H9 (cell line): ENCODE results near the gene TMA7B. TPM values are rescaled to one million over a fixed set of nuclear protein-coding genes. Genes with fewer than 3 reads are reported as not detected.

ENCODE experiments used
- DNase-seq: peaks from one replicate; pipeline ENCODE4 v3.0.0-alpha.2; 2017
- H2AFZ ChIP-seq: one replicate; pipeline ENCODE4 v1.6.1; 2013; ENCODE audit warnings: mild to moderate bottlenecking, low read length, control low read depth, moderate library complexity
- H2AK5ac ChIP-seq: 2 replicates; pipeline ENCODE4 v1.6.1; 2013; ENCODE audit warnings: low read length, control low read depth, mixed read lengths; ENCODE audit not compliant: insufficient read length
- H2BK120ac ChIP-seq: one replicate; pipeline ENCODE4 v1.6.1; 2013; ENCODE audit warnings: low read depth, mild to moderate bottlenecking, low read length, control low read depth, inconsistent platforms; ENCODE audit not compliant: poor library complexity, severe bottlenecking
- H2BK12ac ChIP-seq: 2 replicates; pipeline ENCODE4 v1.6.1; 2013; ENCODE audit warnings: low read length, control low read depth, mixed read lengths, low read depth; ENCODE audit not compliant: insufficient read length
- H2BK15ac ChIP-seq: 2 replicates; pipeline ENCODE4 v1.6.1; 2013; ENCODE audit warnings: low read depth, low read length, control low read depth
- H2BK20ac ChIP-seq: one replicate; pipeline ENCODE4 v1.6.1; 2013; ENCODE audit warnings: low read depth, mild to moderate bottlenecking, low read length, control low read depth, inconsistent platforms; ENCODE audit not compliant: poor library complexity, severe bottlenecking
- H2BK5ac ChIP-seq: 2 replicates; pipeline ENCODE4 v1.6.1; 2013; ENCODE audit warnings: low read length, control low read depth, mixed read lengths; ENCODE audit not compliant: insufficient read length
- H3K14ac ChIP-seq: 2 replicates; pipeline ENCODE4 v1.6.1; 2013; ENCODE audit warnings: low read length, control low read depth; ENCODE audit not compliant: insufficient read depth
- H3K18ac ChIP-seq: 2 replicates; pipeline ENCODE4 v1.6.1; 2013; ENCODE audit warnings: low read depth, mild to moderate bottlenecking, mixed read lengths, low read length, control low read depth; ENCODE audit not compliant: insufficient read length
- H3K23ac ChIP-seq: 2 replicates; pipeline ENCODE4 v1.6.1; 2013; ENCODE audit warnings: low read length, control low read depth, mixed read lengths, low read depth; ENCODE audit not compliant: insufficient read length
- H3K23me2 ChIP-seq: 2 replicates; pipeline ENCODE4 v1.6.1; 2013; ENCODE audit warnings: low read depth, mild to moderate bottlenecking, mixed read lengths, low read length, control low read depth; ENCODE audit not compliant: insufficient read length, poor library complexity, severe bottlenecking
- H3K27ac ChIP-seq: 2 replicates; pipeline ENCODE4 v1.5.1; 2013; ENCODE audit warnings: low read length, control low read depth, mixed read lengths, low read depth; ENCODE audit not compliant: insufficient read length
- H3K27me3 ChIP-seq: 2 replicates; pipeline ENCODE4 v1.6.1; 2013; ENCODE audit warnings: low read length, control low read depth, inconsistent platforms; ENCODE audit not compliant: insufficient read depth
- H3K4ac ChIP-seq: 2 replicates; pipeline ENCODE4 v1.6.1; 2013; ENCODE audit warnings: low read depth, mild to moderate bottlenecking, control low read depth, inconsistent platforms, low read length, moderate library complexity
- H3K4me1 ChIP-seq: 2 replicates; pipeline ENCODE4 v1.6.1; 2013; ENCODE audit warnings: low read length, control low read depth, inconsistent platforms; ENCODE audit not compliant: insufficient read depth
- H3K4me2 ChIP-seq: 2 replicates; pipeline ENCODE4 v1.6.1; 2013; ENCODE audit warnings: low read length, control low read depth, mixed read lengths; ENCODE audit not compliant: insufficient read length, insufficient read depth
- H3K56ac ChIP-seq: 2 replicates; pipeline ENCODE4 v1.6.1; 2013; ENCODE audit warnings: low read depth, mild to moderate bottlenecking, mixed read lengths, low read length, control low read depth; ENCODE audit not compliant: insufficient read length
- H3K79me1 ChIP-seq: 2 replicates; pipeline ENCODE4 v1.6.1; 2013; ENCODE audit warnings: low read depth, mild to moderate bottlenecking, moderate library complexity, low read length, control low read depth, inconsistent platforms; ENCODE audit not compliant: insufficient read depth, poor library complexity, severe bottlenecking
- H3K79me2 ChIP-seq: 2 replicates; pipeline ENCODE4 v1.6.1; 2013; ENCODE audit warnings: low read length, control low read depth, inconsistent platforms; ENCODE audit not compliant: insufficient read depth
- H3K9ac ChIP-seq: 2 replicates; pipeline ENCODE4 v1.6.1; 2013; ENCODE audit warnings: low read length, control low read depth, mixed read lengths; ENCODE audit not compliant: insufficient read length; ENCODE audit errors: extremely low read depth
- H3K9me3 ChIP-seq: one replicate; pipeline ENCODE4 v1.6.1; 2013; ENCODE audit warnings: low read depth, low read length, inconsistent platforms; ENCODE audit not compliant: control insufficient read depth
- H3T11ph ChIP-seq: one replicate; pipeline ENCODE4 v1.6.1; 2013; ENCODE audit warnings: mild to moderate bottlenecking, low read length, control low read depth, inconsistent platforms
- H4K20me1 ChIP-seq: one replicate; pipeline ENCODE4 v1.6.1; 2013; ENCODE audit not compliant: control insufficient read depth, insufficient read length, insufficient read depth
- H4K5ac ChIP-seq: 2 replicates; pipeline ENCODE4 v1.6.1; 2013; ENCODE audit warnings: low read depth, mild to moderate bottlenecking, mixed read lengths, low read length, control low read depth; ENCODE audit not compliant: insufficient read length
- H4K8ac ChIP-seq: replicated peaks from 2 replicates; pipeline ENCODE4 v1.6.1; 2013; ENCODE audit warnings: low read length, control low read depth, mixed read lengths, low read depth; ENCODE audit not compliant: insufficient read length
- H4K91ac ChIP-seq: 2 replicates; pipeline ENCODE4 v1.6.1; 2013; ENCODE audit warnings: low read depth, mild to moderate bottlenecking, moderate library complexity, mixed read lengths, low read length, control low read depth; ENCODE audit not compliant: insufficient read length
- H3K27ac Mint-ChIP-seq, 3 experiments: 2 replicates in 2 of 3; 3 replicates in 1 of 3; pipeline ENCODE4 v1.8.0; 2020 to 2021; ENCODE audit warnings: mixed read lengths in 3 of 3, mild to moderate bottlenecking in 1 of 3, moderate library complexity in 1 of 3
- H3K27me3 Mint-ChIP-seq: 2 replicates; pipeline ENCODE4 v1.8.0; 2021; ENCODE audit warnings: low read depth, mild to moderate bottlenecking, moderate library complexity, mixed read lengths
- H3K36me3 Mint-ChIP-seq, 3 experiments: 2 replicates in 2 of 3; 3 replicates in 1 of 3; pipeline ENCODE4 v1.8.0; 2020 to 2021; ENCODE audit warnings: low read depth in 3 of 3, mixed read lengths in 3 of 3; ENCODE audit not compliant: insufficient read depth in 1 of 3
- H3K4me1 Mint-ChIP-seq, 2 experiments: 2 replicates each; pipeline ENCODE4 v1.8.0; 2020; ENCODE audit warnings: mixed read lengths in 2 of 2
- H3K4me3 Mint-ChIP-seq, 2 experiments: 2 replicates in 1 of 2; 3 replicates in 1 of 2; pipeline ENCODE4 v1.8.0; 2020 to 2021; ENCODE audit warnings: mild to moderate bottlenecking in 2 of 2, mixed read lengths in 2 of 2, moderate library complexity in 1 of 2
- H3K9me3 Mint-ChIP-seq, 2 experiments: 2 replicates in 1 of 2; 3 replicates in 1 of 2; pipeline ENCODE4 v1.8.0; 2020; ENCODE audit warnings: mild to moderate bottlenecking in 2 of 2, mixed read lengths in 2 of 2, moderate library complexity in 1 of 2
- CTCF ChIP-seq: fragments of 200-600 bp; sonication (generic); conservative IDR thresholded peaks from 3 replicates; pipeline ENCODE4 v1.8.0; 2021; ENCODE audit warnings: antibody characterized with exemption, mild to moderate bottlenecking
- WGBS: extraction: QIAGEN DNeasy Blood & Tissue Kit; methylation state at CpG from one replicate; pipeline ENCODE4 v1.1.7; 2013; ENCODE audit warnings: missing lambda C conversion rate, low lambda C conversion rate, mixed read lengths; ENCODE audit not compliant: insufficient read length; ENCODE audit errors: extremely low coverage; 5-methylcytosine and 5-hydroxymethylcytosine counted together
- total RNA-seq: library from RNA; stranded (reverse); gene quantifications from 2 replicates; pipeline ENCODE4 v1.2.1, GENCODE V29; 2021

Gene TMA7B
- total RNA-seq, 1 experiment from 2014 or later: not detected

GRCh38 chr22:40001800-40002577 is 41.8 kb downstream of the TMA7B start:
- Histone ChIP-seq H3K9me3 (no peaks in the 10 kb centered on the region), H2BK20ac (no peak overlapping the region), H3T11ph (no peak overlapping the region), H2BK120ac (no peak overlapping the region), H4K91ac (no peak overlapping the region), H2BK12ac (no peak overlapping the region), H3K23ac (no peak overlapping the region), H3K18ac (no peak overlapping the region), H3K9ac (no peak overlapping the region), H4K5ac (no peak overlapping the region), H3K4me1 (peaks cover 11% of the 10 kb centered on the region), H2BK15ac (no peak overlapping the region), H3K27ac (no peak overlapping the region), H2BK5ac (no peak overlapping the region), H3K4ac (no peak overlapping the region), H4K20me1 (peaks cover 2% of the 10 kb centered on the region), H3K27me3 (no peaks in the 10 kb centered on the region), H2AK5ac (no peak overlapping the region), H3K23me2 (peaks cover 3% of the 10 kb centered on the region), H3K4me2 (no peak overlapping the region), H4K8ac (no peak overlapping the region), H3K79me1 (peaks cover 6% of the 10 kb centered on the region), H3K79me2 (peaks cover 9% of the 10 kb centered on the region; the same call in 1 of the 2 replicates), H3K14ac (peak overlapping the region; percentile 21; the same call in 1 of the 2 replicates), H3K56ac (no peak overlapping the region), H2AFZ (no peak overlapping the region)
- Mint-ChIP-seq H3K27me3 (peaks cover 7% of the 10 kb centered on the region), H3K27ac (peak overlapping the region in 2 of 3 experiments; percentile 80 to 93; a peak in 5 of 7 replicates), H3K4me1 (peaks cover 70 to 79% of the 10 kb centered on the region in 2 experiments), H3K4me3 (peak overlapping the region in 1 of 2 experiments; percentile 38; a peak in 2 of 5 replicates), H3K36me3 (peaks cover 10 to 15% (median 11%) of the 10 kb centered on the region in 3 experiments; a peak in 6 of 7 replicates), H3K9me3 (no peaks in the 10 kb centered on the region)
- no CpG with 5 or more reads among the region's 14 CpGs for WGBS
- TF ChIP-seq CTCF: no peak
- DNase-seq: no peak
